HepG2 (cell line): ENCODE data around the gene TMX4. TPM values are rescaled to one million over a fixed set of nuclear protein-coding genes. Genes with fewer than 3 reads are reported as not detected.

Experiments used
- ATAC-seq: fragments of 200-7000 bp; cut with Tn5 transposase; 3 replicates; pipeline ENCODE4 v1.9.1; 2020; ENCODE audit warnings: mild to moderate bottlenecking, moderate library complexity
- BruUV-seq: library from RNA; stranded (reverse); fragments of 400-500 nt; replicated peaks from 2 replicates; lab custom pipeline; 2021; lab: Mats Ljungman, UMichigan
- CTCF ChIA-PET: fragments of 300-600 bp; formaldehyde crosslinking; extraction: SDS; loops from one replicate; lab custom pipeline; 2021; ENCODE audit warnings: low total read pairs, inconsistent platforms, low intra/inter-chr PET ratio; lab: Yijun Ruan, JAX
- POLR2A ChIA-PET: fragments of 350-600 bp; sonication (Branson Sonifier 250); formaldehyde crosslinking; loops from one replicate; lab custom pipeline; 2020; ENCODE audit warnings: antibody characterized with exemption, inconsistent platforms; lab: Yijun Ruan, JAX
- DNase-seq: peaks from one replicate; pipeline ENCODE4 v3.0.0-alpha.2; 2015; ENCODE audit warnings: low spot score
- FAIRE-seq: peaks from 3 replicates; lab custom pipeline; 2011; peaks lifted over from hg19 to GRCh38; lab: Jason Lieb, UNC
- H2AFZ ChIP-seq: one replicate; pipeline ENCODE4 v1.6.1; 2011; ENCODE audit warnings: low read length, inconsistent platforms
- H3K27ac ChIP-seq: fragments of 300-600 bp; 3 replicates; pipeline ENCODE4 v1.8.0; 2011; ENCODE audit warnings: mixed run types, mild to moderate bottlenecking, mixed read lengths, low read length, inconsistent platforms; ENCODE audit not compliant: insufficient read depth; ENCODE audit errors: extremely low read length
- H3K27me3 ChIP-seq, 2 experiments: fragments of 200-600 bp in 1 of 2; 2 replicates in 1 of 2; 3 replicates in 1 of 2; pipeline versions ENCODE4 v1.6.0 to v1.8.0; 2011; ENCODE audit warnings: low read length in 2 of 2, mild to moderate bottlenecking in 2 of 2, moderate library complexity in 2 of 2, inconsistent platforms in 1 of 2; ENCODE audit not compliant: insufficient read depth in 2 of 2, control insufficient read depth in 1 of 2
- H3K36me3 ChIP-seq, 2 experiments: fragments of 200-600 bp in 1 of 2; replicated peaks in 1 of 2; 2 replicates in 1 of 2; 3 replicates in 1 of 2; pipeline versions ENCODE4 v1.5.1 to v1.8.0; 2011; ENCODE audit warnings: low read length in 2 of 2, inconsistent platforms in 1 of 2; ENCODE audit not compliant: insufficient read depth in 2 of 2, control insufficient read depth in 1 of 2
- H3K4me1 ChIP-seq: 2 replicates; pipeline ENCODE4 v1.5.1; 2012; ENCODE audit warnings: low read length, inconsistent platforms; ENCODE audit not compliant: insufficient read depth
- H3K4me2 ChIP-seq: 2 replicates; pipeline ENCODE4 v1.6.0; 2011; ENCODE audit warnings: low read depth, low read length, inconsistent platforms
- H3K4me3 ChIP-seq, 3 experiments: fragments of 200-600 bp in 1 of 3; sonication (generic), shearing (Covaris generic) in 1 of 3; replicated peaks in 1 of 3; 2 replicates each; pipeline ENCODE4 v1.5.1; 2011 to 2016; ENCODE audit warnings: low read length in 3 of 3, inconsistent platforms in 2 of 3, low read depth in 2 of 3, mild to moderate bottlenecking in 2 of 3, control low read depth in 1 of 3, mixed read lengths in 1 of 3; ENCODE audit not compliant: insufficient read depth in 1 of 3
- H3K79me2 ChIP-seq: one replicate; pipeline ENCODE4 v1.6.1; 2011; ENCODE audit warnings: low read length, inconsistent platforms; ENCODE audit not compliant: insufficient read depth
- H3K9ac ChIP-seq: 2 replicates; pipeline ENCODE4 v1.6.0; 2011; ENCODE audit warnings: mild to moderate bottlenecking, low read depth, low read length, inconsistent platforms; ENCODE audit not compliant: insufficient read depth
- H3K9me3 ChIP-seq: 2 replicates; pipeline ENCODE4 v1.5.1; 2012; ENCODE audit warnings: mild to moderate bottlenecking, low read length
- H4K20me1 ChIP-seq: 2 replicates; pipeline ENCODE4 v1.6.0; 2011; ENCODE audit warnings: inconsistent platforms, mild to moderate bottlenecking, low read length, moderate library complexity; ENCODE audit not compliant: insufficient read depth
- BHLHE40 ChIP-seq: IDR thresholded peaks from 2 replicates; pipeline ENCODE4 v1.6.1; 2011; ENCODE audit warnings: low read length, improper control_type of control experiment
- HOXA9 ChIP-seq: sonication (generic); formaldehyde crosslinking; IDR thresholded peaks from 2 replicates; pipeline ENCODE4 v1.8.1; 2022; ENCODE audit warnings: missing genetic modification reagents, mild to moderate bottlenecking, moderate library complexity, borderline replicate concordance
- IKZF1 ChIP-seq: fragments of 450-650 bp; IDR thresholded peaks from 2 replicates; pipeline ENCODE4 v1.7.1; 2016
- MYC ChIP-seq: sonication (generic); formaldehyde crosslinking; IDR thresholded peaks from 2 replicates; pipeline ENCODE4 v1.9.0; 2021; ENCODE audit warnings: missing genetic modification reagents, borderline replicate concordance
- PAWR ChIP-seq: sonication (generic); formaldehyde crosslinking; IDR thresholded peaks from 2 replicates; pipeline ENCODE4 v1.4.0; 2020; ENCODE audit warnings: missing genetic modification reagents, mild to moderate bottlenecking, borderline replicate concordance
- RFX3 ChIP-seq: IDR thresholded peaks from 2 replicates; pipeline ENCODE4 v1.6.1; 2016; ENCODE audit warnings: missing biosample characterization, missing genetic modification reagents
- SOX13 ChIP-seq, 3 experiments: fragments of 450-650 bp in 1 of 3; sonication (generic) in 1 of 3; formaldehyde crosslinking in 1 of 3; IDR thresholded peaks in 2 of 3; conservative IDR thresholded peaks in 1 of 3; 2 replicates each; pipeline versions ENCODE4 v1.5.0 to v1.6.1; 2016 to 2020; ENCODE audit warnings: antibody characterized with exemption in 1 of 3, mild to moderate bottlenecking in 1 of 3, missing compliant biosample characterization in 1 of 3, missing genetic modification reagents in 1 of 3, moderate library complexity in 1 of 3
- STAT5B ChIP-seq: sonication (generic); formaldehyde crosslinking; IDR thresholded peaks from 2 replicates; pipeline ENCODE4 v1.4.0; 2020; ENCODE audit warnings: missing genetic modification reagents
- ZC3H4 ChIP-seq: sonication (generic); formaldehyde crosslinking; IDR thresholded peaks from 2 replicates; pipeline ENCODE4 v1.4.0; 2020; ENCODE audit warnings: missing genetic modification reagents, borderline replicate concordance
- ZFX ChIP-seq: sonication (generic); formaldehyde crosslinking; IDR thresholded peaks from 2 replicates; pipeline ENCODE4 v1.4.0; 2020; ENCODE audit warnings: mild to moderate bottlenecking, low read depth, missing genetic modification reagents, moderate library complexity
- ZNF333 ChIP-seq: sonication (generic); formaldehyde crosslinking; IDR thresholded peaks from 2 replicates; pipeline ENCODE4 v1.4.0; 2020; ENCODE audit warnings: mild to moderate bottlenecking, missing genetic modification reagents, borderline replicate concordance
- ZNF530 ChIP-seq: sonication (generic); formaldehyde crosslinking; IDR thresholded peaks from 2 replicates; pipeline ENCODE4 v1.5.0; 2020; ENCODE audit warnings: low read depth, mild to moderate bottlenecking, missing genetic modification reagents
- ZNF629 ChIP-seq: sonication (generic); formaldehyde crosslinking; conservative IDR thresholded peaks from 2 replicates; pipeline ENCODE4 v1.5.0; 2020; ENCODE audit warnings: missing genetic modification reagents
- WGBS: methylation state at CpG from one replicate; pipeline ENCODE4 v1.1.6; 2017; ENCODE audit warnings: low lambda C conversion rate; 5-methylcytosine and 5-hydroxymethylcytosine counted together
- in situ Hi-C: cut with HindIII; loops from 2 replicates; pipeline ENCODE4 v1.10.0; 2017; ENCODE audit warnings: low pct_unique_long_range_greater_than_20kb; ENCODE audit not compliant: extremely low pct_ligation_motif_present
- intact Hi-C: fragments of 100-400 bp; cut with micrococcal nuclease; formaldehyde crosslinking; loops from one replicate; pipeline ENCODE4 v1.10.0; 2022; ENCODE audit not compliant: unreplicated experiment
- polyA plus RNA-seq, 8 experiments: library from polyadenylated mRNA; depleted of rRNA in 3 of 8; stranded (reverse) in 7 of 8; unstranded in 1 of 8; fragments of >200 nt; fragmentation: Illumina TruSeq in 4 of 8; extraction: Trizol in 4 of 8; gene quantifications; 2 replicates each; pipeline versions ENCODE4 v1.2.1 to v1.2.3, GENCODE V29; 2011 to 2016; ENCODE audit warnings: low read depth in 4 of 8, missing spikeins in 1 of 8, mixed read lengths in 1 of 8; ENCODE audit not compliant: insufficient read depth in 1 of 8
- total RNA-seq, 5 experiments: library from RNA; depleted of rRNA; stranded (reverse); fragments of >200 nt; fragmentation: Illumina TruSeq; extraction: Trizol; gene quantifications; 2 replicates each; pipeline ENCODE4 v1.2.3, GENCODE V29; 2016; ENCODE audit warnings: low read depth in 1 of 5
- TF ChIP-seq, protein P1 (sequence below): IDR thresholded peaks from 2 replicates; pipeline ENCODE4 v1.6.1; 2016
- TF ChIP-seq, protein P2 (sequence below): sonication (generic); formaldehyde crosslinking; conservative IDR thresholded peaks from 2 replicates; pipeline ENCODE4 v1.4.0; 2020; ENCODE audit warnings: missing genetic modification reagents
- TF ChIP-seq, protein P3 (sequence below): sonication (generic); formaldehyde crosslinking; IDR thresholded peaks from 2 replicates; pipeline ENCODE4 v1.5.0; 2020; ENCODE audit warnings: missing genetic modification reagents

Gene TMX4
- total and polyA plus RNA-seq, 2 of the 13 experiments (the other 11 are each of a cell fraction or from before 2014, with no cell fraction given) = 7.6 to 21.4 TPM

DNA sequence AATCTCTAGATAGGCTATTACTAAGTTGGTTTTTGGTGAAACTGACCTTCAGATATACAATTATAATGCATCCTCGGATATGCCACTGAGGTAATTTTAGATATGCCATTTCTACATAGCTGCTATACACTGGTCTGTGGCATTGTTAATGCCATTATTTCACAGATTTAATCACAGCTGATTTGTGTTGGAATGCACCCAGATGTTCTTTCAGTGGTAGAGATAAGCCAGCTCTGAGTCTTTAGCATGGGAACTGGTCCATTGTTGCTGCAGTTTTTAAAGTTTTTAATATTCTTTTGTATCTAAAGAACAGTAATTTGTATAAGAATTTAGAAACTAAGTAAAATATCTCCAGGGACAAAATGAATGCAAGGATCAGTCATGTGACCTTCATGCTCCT, 6.8 kb downstream of the TMX4 start:
- intact Hi-C loops = no loop called here
- no peaks in the 10 kb centered on the region for H3K9me3 ChIP-seq
- H3K4me1 ChIP-seq = no peaks in the 10 kb centered on the region
- H3K36me3 ChIP-seq = no peaks in the 10 kb centered on the region; a peak in 1 of 5 replicates
- POLR2A ChIA-PET = no interaction called here
- DNase-seq (no peak), FAIRE-seq (no peak), ATAC-seq (no peak)
- no peak overlapping the region for H3K4me2 ChIP-seq
- no peaks in the 10 kb centered on the region for H3K79me2 ChIP-seq
- no peaks in the 10 kb centered on the region for H3K27me3 ChIP-seq
- no peak overlapping the region for H2AFZ ChIP-seq
- in situ Hi-C loops = no loop called here
- no peak overlapping the region for H3K4me3 ChIP-seq
- H4K20me1 ChIP-seq = no peaks in the 10 kb centered on the region
- H3K27ac ChIP-seq = no peak overlapping the region
- BruUV-seq = no TSS peak
- CTCF ChIA-PET = no interaction called here
- no peak for TF ChIP-seq ZC3H4 (CRISPR knock-in tag)
- no peak for TF ChIP-seq MYC (CRISPR knock-in tag)
- TF ChIP-seq SOX13 (IDR thresholded peaks at IDR 0.05) = no peak
- no peak for TF ChIP-seq SOX13 (CRISPR knock-in tag; conservative IDR thresholded peaks at IDR 0.05 in 1 of 2, IDR thresholded peaks at IDR 0.05 in 1 of 2)
- TF ChIP-seq, protein P1, sequence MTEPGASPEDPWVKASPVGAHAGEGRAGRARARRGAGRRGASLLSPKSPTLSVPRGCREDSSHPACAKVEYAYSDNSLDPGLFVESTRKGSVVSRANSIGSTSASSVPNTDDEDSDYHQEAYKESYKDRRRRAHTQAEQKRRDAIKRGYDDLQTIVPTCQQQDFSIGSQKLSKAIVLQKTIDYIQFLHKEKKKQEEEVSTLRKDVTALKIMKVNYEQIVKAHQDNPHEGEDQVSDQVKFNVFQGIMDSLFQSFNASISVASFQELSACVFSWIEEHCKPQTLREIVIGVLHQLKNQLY (CRISPR knock-in tag) = no peak
- TF ChIP-seq ZFX (CRISPR knock-in tag) = no peak
- TF ChIP-seq ZNF629 (CRISPR knock-in tag) = no peak
- no peak for TF ChIP-seq IKZF1
- TF ChIP-seq, protein P2, sequence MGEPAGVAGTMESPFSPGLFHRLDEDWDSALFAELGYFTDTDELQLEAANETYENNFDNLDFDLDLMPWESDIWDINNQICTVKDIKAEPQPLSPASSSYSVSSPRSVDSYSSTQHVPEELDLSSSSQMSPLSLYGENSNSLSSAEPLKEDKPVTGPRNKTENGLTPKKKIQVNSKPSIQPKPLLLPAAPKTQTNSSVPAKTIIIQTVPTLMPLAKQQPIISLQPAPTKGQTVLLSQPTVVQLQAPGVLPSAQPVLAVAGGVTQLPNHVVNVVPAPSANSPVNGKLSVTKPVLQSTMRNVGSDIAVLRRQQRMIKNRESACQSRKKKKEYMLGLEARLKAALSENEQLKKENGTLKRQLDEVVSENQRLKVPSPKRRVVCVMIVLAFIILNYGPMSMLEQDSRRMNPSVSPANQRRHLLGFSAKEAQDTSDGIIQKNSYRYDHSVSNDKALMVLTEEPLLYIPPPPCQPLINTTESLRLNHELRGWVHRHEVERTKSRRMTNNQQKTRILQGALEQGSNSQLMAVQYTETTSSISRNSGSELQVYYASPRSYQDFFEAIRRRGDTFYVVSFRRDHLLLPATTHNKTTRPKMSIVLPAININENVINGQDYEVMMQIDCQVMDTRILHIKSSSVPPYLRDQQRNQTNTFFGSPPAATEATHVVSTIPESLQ (CRISPR knock-in tag) = no peak
- TF ChIP-seq BHLHE40 = no peak
- TF ChIP-seq ZNF333 (CRISPR knock-in tag) = no peak
- TF ChIP-seq HOXA9 = no peak
- no peak for TF ChIP-seq PAWR (CRISPR knock-in tag)
- TF ChIP-seq, protein P3, sequence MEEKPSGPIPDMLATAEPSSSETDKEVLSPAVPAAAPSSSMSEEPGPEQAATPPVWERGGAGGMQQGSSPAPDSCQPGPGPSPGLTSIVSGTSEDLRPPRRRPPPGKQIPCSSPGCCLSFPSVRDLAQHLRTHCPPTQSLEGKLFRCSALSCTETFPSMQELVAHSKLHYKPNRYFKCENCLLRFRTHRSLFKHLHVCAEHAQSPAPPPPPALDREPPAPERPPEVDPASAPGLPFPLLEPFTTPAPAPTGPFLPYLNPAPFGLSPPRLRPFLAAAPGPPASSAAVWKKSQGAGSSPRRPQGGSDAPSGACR (CRISPR knock-in tag) = no peak
- TF ChIP-seq STAT5B (CRISPR knock-in tag) = no peak
- no peak for TF ChIP-seq RFX3 (CRISPR knock-in tag)
- no peak for TF ChIP-seq ZNF530
- TF ChIP-seq, all 625 proteins: peak for 0
- 97% methylated on average over 1 of the region's 1 CpG for WGBS
- H3K9ac ChIP-seq = no peak overlapping the region
